ENCODE data around the gene ARHGAP27.

ARHGAP27 gene

GRCh38 chr17:45380991-45381390 lies 51.7 kb downstream of the ARHGAP27 start:
- no peak for DNase-seq

GRCh38 chr17:45380046-45380765 lies 52.5 kb downstream of the ARHGAP27 start:
- no peak for DNase-seq

GRCh38 chr17:45377401-45377800 lies 55.3 kb downstream of the ARHGAP27 start:
- no peak for DNase-seq

GRCh38 chr17:45376171-45377005 lies 56.3 kb downstream of the ARHGAP27 start:
- no peak for DNase-seq

GRCh38 chr17:45374501-45374900 lies 58.2 kb downstream of the ARHGAP27 start:
- DNase-seq = no peak

- no peak for DNase-seq
These were observed 60.3 kb downstream of the ARHGAP27 start for GRCh38 chr17:45372325-45372869.

GRCh38 chr17:45371414-45372324 lies 61.0 kb downstream of the ARHGAP27 start:
- DNase-seq = no peak

- no peak for DNase-seq
These were observed 61.7 kb downstream of the ARHGAP27 start for GRCh38 chr17:45370949-45371413.

GRCh38 chr17:45369421-45369820 lies 63.2 kb downstream of the ARHGAP27 start:
- no peak for DNase-seq

- no peak for DNase-seq
These were observed 64.0 kb downstream of the ARHGAP27 start for GRCh38 chr17:45368651-45369050.

- no peak for DNase-seq
These were observed 65.5 kb downstream of the ARHGAP27 start for GRCh38 chr17:45367216-45367615.

- no peak for DNase-seq
These were observed 66.0 kb downstream of the ARHGAP27 start for GRCh38 chr17:45366691-45367090.

GRCh38 chr17:45366049-45366448 lies 66.6 kb downstream of the ARHGAP27 start:
- no peak for DNase-seq

- peak; percentile 87 for DNase-seq
These were observed 67.9 kb downstream of the ARHGAP27 start for GRCh38 chr17:45364531-45365390.

- DNase-seq = no peak
These were observed 69.2 kb downstream of the ARHGAP27 start for GRCh38 chr17:45363498-45363897.

GRCh38 chr17:45361976-45362375 lies 70.7 kb downstream of the ARHGAP27 start:
- DNase-seq = no peak

GRCh38 chr17:45361451-45361850 lies 71.2 kb downstream of the ARHGAP27 start:
- DNase-seq = no peak

- DNase-seq = no peak
These were observed 75.2 kb downstream of the ARHGAP27 start for GRCh38 chr17:45357364-45357997.

GRCh38 chr17:45355087-45355486 lies 77.6 kb downstream of the ARHGAP27 start:
- DNase-seq = no peak

- no peak for DNase-seq
These were observed 79.6 kb downstream of the ARHGAP27 start for GRCh38 chr17:45353043-45353442.

- no peak for DNase-seq
These were observed 80.8 kb downstream of the ARHGAP27 start for GRCh38 chr17:45351831-45352230.

Data from NCI-H2171 (cell line).